ENCODE data around the gene FAM124B.

DNA sequence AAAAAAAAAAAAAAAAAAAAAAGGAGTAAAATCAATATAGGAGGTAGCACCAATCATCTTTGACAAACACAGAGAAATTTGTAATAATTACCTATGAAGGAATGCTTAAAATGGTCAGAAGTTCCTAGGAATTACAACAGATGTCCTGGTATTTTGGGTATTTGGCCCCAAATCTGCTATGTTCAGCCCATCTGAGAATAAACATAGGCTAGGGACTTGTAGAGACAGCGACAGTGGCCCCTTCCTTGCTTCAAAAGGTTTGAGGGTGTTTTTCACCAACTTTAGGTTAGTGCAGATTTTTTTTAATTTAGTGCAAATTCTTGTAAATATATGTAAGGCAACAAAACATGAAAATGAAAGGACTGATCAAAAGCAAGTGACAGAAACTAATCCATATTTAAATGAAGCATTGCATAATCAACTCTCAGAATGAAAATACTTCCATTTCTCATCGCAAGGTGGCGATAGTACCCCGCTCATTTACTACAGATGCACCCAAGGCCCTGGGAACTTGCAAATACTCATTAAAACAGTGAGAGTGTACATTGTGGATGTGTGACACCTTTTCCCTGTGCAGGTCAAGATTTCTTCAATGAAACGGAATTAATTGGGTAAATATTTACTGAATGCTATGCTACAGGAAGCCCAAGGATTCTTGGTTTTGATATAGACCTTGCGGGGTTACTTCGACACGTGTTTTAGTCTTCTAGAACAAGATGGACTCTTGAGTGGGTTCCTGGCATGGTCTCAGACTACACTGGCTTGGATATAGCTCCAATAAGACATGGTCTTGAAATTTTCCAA lies 44.6 kb downstream of the FAM124B start:
- TF ChIP-seq POLR2A (IDR thresholded peaks at IDR 0.05; ENCODE audit: low read depth, low read length) (no peak), POLR2AphosphoS5 (IDR thresholded peaks at IDR 0.05; ENCODE audit: low read depth, low read length) (no peak)

All from GM12891 (cell line).